Activated effector memory CD4-positive, alpha-beta T cell treated with anti-CD3 and anti-CD28 coated beads, Interleukin-2, amount 50 U/mL, for 16 hours (primary cell): Measurements from ENCODE around the gene SPATA16.
"Not testable (repeated sequence)": the region's sequence is repeated elsewhere in the genome, so short reads cannot be mapped to it uniquely, and the experiment has no call there.

ENCODE experiments used
- DNase-seq: peaks from one replicate; pipeline ENCODE4 v3.0.0-alpha.2; 2020

The SPATA16 gene, protein sequence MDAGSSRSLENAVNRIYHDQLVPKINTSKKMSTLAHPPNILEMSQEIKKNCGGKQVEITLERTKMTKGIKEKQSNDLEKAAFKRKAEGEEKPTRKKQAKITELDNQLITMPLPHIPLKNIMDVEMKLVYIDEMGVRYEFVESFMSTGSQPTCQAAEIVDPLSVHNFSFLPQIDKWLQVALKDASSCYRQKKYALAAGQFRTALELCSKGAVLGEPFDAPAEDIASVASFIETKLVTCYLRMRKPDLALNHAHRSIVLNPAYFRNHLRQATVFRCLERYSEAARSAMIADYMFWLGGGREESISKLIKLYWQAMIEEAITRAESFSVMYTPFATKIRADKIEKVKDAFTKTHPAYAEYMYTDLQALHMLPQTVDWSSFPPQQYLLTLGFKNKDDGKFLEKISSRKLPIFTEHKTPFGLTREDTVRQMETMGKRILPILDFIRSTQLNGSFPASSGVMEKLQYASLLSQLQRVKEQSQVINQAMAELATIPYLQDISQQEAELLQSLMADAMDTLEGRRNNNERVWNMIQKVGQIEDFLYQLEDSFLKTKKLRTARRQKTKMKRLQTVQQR

DNA sequence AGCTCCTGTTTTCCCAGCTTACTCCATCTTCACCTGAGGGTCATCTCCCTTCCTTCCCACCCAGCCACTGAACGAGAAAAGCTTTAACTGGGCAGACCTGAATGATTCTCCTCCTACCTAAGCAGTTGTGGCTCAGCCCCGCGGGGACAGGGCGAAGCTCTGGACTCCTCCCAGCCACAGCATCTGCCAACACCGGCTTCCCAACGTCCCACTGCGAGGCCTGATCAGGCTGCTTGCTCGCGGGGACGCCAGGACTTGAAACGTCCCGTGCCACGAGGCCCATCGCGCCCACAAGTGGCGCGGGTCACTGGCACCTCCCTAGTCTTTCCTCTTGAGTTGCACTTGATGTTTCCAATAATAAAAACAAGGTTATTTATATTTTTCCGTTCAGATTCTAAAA lies at the start of gene SPATA16:
TSS of gene SPATA16 (minus strand) at position 250 of the 400 bp plus-strand sequence. CDS start 23,504 bp downstream, outside the sequence.
- DNase-seq = no peak

DNA sequence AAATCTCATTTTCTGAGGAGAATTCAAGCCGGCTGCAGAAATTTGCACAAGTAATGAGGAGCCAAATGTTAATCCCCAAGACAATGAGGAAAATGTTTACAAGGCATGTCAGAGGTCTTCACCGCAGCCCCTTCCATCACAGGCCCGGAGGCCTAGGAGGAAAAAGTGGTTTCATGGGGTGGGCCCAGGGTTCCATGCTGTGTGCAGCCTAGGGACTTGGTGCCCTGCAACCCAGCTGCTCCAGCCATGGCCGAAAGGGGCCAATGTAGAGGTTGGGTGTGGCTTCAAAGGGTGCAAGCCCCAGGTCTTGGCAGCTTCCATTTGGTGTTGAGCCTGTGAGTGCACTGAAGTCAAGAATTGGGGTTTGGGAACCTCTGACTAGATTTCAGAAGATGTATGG lies 42.0 kb upstream of the SPATA16 start:
- not testable (repeated sequence) for DNase-seq

DNA sequence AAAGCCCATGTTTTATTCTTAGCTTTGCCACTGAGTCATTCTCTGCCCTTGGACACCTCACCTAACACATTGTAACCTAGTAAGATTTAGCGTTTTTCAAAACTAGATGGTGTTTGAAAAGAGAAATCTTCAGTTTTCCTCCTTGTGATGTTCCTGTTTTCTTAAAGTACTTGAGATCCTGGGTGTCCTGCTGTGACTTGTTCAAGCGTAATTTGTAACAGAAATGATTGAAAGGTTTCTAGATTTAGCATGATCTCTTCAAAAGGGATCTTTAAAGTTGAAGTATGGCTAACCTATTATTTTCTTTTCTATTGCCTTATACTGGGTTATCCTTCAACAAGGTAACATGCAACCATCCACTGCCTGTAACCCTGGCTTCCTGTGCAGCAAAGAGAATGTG lies 32.6 kb upstream of the SPATA16 start:
- no peak for DNase-seq

DNA sequence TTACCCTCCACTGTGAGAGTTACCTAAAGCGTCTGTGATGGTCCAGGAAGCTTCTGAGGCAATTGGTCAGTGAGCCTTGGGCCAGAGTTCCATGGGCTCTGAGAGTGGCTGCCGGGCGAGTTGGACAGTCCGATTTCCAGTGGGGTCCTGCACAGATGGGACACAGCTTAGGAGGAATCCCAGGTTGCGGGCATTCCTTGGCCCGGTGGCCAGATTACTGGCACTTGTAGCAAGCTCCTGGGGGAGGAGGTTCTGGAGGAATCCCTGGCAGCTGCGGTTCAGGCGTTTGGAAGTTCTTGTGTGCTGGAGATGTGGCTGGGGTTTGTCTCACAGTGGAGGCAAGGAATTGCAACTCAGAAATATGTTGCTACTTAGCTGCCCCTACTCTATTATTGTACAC lies 18.1 kb upstream of the SPATA16 start:
- DNase-seq = not testable (repeated sequence)

DNA sequence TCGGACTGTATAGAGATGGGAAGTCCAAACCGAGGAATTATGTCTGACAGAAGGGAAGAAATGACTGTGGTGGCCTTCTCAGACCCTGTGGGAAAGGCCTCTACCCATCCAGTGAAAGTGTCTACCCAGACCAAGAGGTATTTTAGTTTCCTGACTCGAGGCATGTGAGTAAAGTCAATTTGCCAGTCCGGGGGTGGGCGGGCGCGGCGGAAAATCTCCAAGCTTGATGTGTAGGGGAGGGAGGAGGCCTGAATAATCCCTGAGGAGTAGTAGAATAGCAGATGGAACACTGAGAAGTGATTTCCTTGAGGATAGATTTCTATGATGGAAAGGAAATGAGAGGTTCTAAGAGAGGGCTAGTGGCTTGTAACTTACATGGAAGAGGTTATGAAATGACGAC lies 15.5 kb upstream of the SPATA16 start:
- DNase-seq = not testable (repeated sequence)

DNA sequence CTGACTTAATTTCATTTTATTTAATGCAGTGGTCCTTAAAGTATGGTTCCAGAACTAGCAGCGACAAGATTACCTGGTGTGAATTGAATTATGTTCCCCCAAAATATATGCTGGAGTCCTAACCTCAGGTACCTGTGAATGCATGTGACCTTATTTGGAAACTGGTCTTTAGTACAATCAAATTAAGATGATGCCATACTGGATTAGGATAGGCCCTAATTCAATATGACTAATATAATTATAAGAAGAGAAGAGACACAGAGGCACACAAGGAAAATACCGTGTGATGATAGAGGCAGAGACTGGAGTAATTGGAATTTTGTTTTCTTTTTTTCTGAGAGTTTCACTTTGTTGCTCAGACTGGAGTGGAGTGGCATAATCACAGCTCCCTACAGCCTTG lies 12.6 kb upstream of the SPATA16 start:
- no peak for DNase-seq

DNA sequence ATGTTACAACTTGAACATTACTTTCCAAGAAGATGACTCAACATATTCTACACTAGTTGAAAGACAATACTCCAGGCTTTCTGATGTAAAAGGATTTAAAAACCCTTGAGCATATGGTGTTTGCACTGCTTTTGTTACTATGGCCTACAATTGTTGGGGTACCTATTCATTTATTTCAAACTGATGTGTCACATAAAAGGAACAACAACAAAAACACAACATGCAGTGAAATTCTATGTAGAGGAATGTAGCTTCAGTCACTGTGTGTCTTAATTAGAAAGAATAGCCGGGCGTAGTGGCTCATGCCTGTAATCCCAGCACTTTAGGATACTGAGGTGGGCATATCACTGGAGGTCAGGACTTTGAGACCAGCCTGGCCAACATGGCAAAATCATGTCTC lies 1.6 kb downstream of the SPATA16 start:
- DNase-seq = no peak

DNA sequence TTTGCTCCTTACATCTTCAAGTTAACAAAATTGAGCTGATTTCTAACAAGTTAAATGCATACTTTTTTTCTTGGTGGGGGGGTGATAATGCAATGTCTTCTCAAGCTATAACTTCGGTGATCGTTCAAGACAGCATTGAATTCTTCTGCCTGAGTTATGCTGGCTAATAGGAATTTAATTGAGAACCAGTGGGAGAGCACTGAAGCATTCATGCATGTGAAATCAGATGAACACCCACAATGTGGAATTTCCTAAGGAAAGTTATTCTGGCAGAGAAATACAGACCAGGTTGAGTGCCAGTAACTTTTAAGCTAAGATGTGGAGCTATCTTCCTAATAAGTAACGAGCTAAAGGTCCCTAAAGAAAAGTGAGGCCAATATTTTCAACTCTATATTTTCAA lies 3.0 kb downstream of the SPATA16 start:
- DNase-seq = no peak

DNA sequence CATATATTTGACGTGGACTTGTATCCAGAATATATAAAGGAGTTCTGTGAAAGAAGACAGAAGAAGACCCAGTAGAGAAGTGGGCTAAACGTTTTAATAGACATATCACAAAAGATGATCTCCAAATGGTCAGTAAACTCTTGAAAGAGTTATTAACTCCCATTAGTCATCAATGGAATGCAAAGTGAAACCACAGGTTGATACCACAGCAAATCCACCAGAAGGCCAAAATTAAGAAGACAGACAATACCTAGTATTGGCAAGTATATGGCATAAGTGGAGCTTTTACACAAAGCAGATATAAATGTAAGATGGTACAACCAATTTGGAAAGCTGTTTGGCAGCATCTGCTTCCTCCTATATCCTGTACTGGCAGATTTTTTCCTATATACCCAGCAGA lies 6.0 kb downstream of the SPATA16 start:
- no peak for DNase-seq

DNA sequence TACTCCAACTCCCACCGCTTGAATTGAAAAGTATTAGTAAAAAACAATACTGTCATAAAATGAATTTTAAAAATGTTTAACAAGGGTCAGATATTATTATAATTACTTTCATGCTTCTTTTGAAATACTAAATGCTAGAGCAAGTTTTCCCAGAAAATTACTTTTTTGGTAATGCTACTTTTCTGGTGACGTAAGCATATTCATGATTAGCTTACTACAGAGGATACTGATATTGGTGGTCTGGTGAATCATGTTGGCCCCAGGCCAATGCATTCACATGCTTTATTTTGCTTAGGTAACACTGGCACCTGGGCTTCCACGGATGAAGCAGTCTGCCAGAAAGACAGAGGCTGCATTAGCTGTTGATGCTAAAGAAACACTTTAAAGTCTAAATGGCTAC lies 12.4 kb downstream of the SPATA16 start:
- no peak for DNase-seq

DNA sequence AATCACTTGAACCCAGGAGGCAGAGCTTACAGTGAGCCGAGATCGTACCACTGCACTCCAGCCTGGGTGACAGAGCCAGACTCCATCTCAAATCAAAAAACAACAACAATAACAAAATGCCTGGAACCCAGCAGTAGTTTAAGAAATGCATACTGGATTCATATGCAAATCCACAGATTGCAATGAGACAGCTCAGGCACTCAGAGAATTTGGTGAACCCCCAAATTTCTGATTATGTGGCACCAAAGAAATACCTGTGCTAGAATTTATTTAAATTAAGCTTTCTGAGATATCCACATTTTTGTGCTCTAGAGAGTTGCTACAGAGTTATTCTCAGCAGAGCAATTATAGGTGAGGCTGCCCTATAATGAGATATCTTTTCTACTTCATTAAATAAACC lies 29.7 kb downstream of the SPATA16 start:
- no peak for DNase-seq

DNA sequence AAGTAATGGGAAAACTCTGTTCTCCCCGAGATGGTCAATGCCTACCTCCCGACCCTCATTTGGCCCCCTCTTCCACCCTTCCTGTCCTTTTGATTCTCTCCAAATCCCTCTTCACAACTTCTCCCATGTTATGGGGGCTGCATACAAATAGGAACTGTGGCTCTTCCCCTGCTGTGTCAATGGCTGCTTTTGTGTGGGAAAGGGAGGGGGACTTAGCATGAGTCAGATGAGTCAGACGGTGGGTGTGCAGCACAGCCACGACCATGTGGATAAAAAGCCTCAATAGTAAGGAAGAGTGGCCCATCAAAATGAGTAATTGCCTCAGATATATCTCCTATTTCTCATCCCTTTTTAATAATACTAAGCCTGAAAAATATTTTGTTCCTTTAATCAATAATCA lies 31.9 kb downstream of the SPATA16 start:
- no peak for DNase-seq

DNA sequence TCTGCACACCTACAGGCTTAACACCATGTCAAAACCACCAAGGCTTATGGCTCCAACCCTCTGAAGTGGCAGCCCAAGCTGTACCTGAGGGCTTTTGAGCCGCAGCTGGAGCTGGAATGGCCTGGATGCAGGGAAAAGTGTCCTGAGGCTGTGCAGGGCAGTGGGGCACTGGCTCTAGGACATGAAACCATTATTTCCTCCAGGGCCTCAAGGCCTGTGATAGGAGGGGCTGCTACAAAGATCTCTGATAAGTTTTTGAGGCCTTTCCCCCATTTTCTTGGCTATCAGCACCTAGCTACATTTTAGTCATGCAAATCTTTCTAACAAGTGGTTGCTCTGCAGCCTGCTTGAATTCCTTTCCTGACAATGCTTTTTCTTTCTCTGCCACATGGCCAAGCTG lies 37.6 kb downstream of the SPATA16 start:
- DNase-seq = no peak

DNA sequence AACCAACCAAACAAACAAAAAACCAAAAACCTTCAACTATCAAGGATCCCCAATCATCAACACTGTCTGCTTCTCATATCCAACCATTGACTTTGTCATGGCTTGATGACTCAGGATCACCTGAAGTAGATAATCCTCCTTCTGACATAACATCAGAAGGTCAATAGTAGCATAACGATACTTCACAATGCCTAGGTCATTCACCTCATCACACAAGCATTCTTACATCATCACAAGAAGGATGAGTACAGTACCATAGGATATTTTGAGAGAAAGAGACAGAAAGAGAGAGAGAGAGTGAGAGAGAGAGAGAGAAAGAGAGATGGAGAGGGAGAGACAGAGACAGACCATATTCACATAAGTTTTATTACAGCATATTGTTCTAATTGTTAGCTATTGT lies 42.1 kb downstream of the SPATA16 start:
- DNase-seq = no peak

DNA sequence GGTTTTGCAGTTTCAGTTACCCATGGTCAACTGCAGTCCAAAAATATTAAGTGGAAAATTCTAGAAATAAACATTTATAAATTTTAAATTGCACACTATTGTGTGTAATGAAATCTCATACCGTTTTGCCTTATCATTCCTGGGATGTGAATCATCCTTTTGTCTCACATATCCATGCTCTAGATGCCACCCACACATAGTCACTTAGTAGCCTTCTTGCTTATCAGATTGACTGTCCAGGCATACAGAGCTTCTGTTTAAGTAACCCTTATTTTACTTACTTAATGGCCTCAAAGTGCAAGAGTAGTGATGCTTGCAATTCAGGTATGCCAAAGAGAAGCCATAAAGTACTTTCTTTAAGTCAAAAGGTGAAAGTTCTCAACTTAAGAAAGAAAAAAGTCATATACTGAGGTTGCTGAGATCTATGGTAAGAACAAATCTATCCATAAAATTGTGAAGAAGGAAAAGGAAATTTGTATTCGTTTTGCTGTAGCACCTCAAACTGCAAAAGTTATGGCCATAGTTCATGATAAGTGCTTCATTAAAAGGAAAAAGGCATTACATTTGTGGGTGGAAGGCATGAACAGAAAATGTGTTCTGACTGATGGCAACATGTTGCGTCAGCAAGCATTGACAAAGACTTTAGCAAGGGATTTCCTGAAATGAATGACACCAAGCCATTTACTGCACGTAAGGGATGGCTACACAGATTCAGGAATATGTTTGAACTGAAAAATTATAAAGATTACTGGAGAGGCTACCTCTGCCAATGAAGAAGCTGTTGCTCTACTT lies 43.8 kb downstream of the SPATA16 start:
- DNase-seq = no peak

DNA sequence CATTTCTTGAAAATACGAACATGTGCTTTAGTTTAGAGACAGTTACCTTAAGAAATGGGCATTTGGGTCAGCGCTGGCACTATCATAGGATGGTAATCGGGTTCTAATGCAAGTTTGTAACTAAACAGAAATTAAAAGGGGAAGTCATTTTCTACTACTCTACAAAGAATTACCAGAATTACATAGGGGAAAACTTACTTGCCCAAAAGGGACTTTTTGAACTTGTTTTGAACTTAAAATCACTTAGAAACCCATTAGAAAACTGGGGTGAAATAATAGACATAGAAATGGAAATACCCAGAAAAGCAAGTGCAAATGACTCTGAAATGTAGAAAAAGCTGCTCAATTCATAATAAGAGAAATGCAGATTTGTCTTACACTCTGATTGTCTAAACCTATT lies 44.9 kb downstream of the SPATA16 start:
- no peak for DNase-seq

DNA sequence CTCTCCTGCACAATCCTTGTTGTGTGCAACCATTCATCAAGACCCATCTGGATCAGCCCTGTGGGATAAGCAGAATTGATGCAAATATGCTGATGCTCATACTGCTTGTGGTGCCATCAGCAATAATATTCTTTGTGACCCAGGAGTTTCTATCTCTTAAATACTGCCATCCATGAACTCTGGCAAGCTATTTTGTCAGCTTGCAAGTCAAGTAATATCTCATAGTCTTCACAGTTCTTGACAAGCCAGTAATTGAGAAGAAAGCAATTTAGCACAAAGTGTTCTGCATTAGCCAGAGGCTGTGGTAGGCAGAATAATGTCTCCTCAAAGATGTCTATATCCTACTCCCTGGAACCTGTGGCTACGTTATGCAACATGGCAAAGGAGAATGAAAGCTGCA lies 49.0 kb downstream of the SPATA16 start:
- no peak for DNase-seq

DNA sequence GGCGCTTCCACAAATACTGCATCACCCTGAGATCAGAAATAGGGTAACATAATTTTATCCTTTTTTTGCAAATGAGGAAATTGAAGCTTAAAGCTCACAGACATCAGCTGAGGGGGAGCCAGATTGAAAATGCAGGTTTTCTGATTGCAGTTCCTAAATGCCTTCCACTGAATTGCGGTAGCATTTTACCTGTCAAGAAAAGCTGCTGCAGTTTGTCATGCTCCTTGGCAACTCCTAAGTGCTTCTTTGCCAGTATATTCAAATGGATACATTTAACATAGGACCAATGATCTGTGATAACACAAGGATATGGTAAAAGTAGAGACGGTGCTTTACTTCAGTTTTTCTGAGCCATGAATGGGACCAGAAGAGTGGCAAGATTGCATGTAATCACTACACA lies 50.5 kb downstream of the SPATA16 start:
- no peak for DNase-seq

DNA sequence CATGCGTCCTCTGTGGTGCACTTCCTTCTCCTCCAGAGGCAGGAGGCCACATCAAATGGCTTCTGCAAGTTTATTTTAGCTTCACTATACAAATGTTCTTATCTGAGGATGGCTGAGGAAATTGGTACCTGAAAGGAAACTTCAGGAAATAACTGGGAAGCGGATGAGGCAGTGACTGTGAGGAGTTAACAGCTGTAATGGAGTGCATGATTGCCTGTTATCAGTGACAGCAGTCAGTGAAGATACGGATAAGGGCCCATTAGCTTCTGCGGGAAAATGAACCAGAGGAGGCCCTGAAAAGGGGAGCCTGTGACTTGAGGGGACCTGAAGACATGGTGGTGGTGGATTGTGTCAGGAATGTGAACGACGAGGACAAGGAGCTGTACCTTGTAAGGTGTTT lies 51.8 kb downstream of the SPATA16 start:
- DNase-seq = no peak

DNA sequence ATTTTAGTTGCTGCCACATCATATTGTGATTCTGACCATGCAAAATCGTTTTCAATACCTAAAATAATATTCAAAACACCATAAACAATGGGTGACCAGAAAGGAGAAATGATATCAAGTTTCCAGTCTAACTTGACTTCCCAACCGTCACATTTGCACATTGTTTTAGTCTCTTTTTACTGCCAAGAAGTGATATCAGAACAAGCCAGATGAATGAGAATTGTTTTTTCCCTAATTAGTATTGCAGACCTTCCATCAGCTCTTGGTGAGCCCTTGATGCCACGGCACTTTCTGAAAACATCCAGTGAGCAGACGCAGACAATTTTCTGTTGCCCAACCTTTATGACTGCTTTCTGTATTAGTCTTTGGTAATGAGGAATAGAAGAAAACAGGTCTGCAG lies 62.5 kb downstream of the SPATA16 start:
- DNase-seq = no peak

DNA sequence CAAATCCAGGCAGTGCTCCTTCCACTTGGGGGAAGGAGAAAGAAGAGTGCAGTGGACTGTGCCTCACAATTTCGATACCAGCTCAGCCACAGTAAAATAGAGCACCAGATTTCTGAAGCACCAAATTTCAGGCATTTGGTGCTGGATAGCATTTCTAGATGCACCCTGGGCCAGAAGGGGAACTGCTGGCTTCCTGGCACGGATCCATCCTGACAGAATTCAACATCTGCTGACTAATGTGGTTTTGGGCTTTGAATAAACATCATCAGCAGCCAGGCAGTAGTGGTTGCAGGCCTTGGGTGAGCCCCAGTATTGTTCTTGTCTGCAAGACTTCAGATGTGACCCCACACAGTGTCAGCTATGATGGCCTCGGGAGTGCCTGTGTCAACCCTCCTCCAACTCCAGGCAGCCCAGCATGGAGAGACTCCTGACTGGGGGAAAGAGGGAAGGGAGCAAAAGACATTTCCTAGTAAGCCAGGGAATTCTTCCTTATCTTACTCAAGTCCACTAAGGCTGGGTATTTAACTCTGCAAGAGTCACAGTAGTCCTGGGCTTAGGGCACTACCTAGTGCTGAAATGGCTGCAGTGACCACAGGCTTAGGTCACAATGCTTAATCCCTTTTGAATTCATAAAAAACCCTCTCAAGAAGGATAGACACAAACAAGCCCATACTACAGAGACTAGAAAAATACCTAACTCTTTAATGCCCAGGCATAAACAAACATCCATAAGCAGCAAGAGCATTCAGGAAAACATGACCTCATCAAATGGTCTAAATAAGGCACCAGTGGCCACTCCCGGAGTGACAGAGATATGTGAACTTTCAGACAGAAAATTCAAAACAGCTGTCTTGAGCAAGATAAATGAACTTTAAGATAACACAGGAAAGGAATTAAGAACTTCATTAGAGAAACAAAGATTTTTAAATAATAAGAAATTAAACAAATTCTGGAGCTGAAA lies 74.7 kb downstream of the SPATA16 start:
- no peak for DNase-seq

DNA sequence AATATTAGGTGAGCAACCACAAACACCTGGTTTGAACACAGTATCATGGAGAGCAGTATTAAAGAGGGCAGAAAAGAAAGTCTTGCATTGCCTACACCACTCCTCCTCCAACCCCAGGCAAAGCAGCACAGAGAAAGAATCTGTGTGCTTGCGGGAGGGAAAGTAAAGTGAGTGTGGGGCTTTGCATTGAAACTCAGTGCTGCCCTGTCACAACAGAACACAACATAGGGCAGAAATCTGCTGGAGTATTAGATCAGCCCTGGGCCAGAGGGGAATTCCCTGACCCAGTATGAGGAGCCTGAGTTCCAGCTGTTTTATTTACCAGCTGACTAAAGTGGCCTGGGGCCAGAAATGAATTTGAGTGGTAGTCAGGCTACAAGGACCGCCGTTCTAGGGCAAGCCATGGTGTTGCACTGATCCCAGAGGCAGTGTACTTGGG lies 75.5 kb downstream of the SPATA16 start:
- no peak for DNase-seq

DNA sequence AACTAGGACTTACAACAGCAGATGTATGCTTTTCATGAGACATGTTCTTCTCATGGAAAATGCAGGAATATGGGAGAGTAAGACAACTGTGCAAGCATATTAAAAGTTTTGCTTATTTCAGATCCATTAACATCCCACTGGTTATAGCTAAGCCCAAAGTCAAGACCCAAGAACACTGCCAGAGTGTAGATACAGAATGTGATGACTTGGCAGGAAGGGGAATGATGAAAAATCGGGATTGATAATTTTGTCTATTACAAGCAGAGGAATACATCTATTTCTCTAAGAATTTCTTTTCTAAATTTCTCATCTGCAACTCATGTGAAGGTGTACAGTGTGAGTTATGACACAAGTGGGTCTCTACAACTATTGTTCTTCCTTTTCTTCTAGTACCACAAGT lies 76.4 kb downstream of the SPATA16 start:
- no peak for DNase-seq
